Tibial nerve (tissue), 3 donors: ENCODE results near the gene RAC2.

ENCODE experiments used
- POLR2A ChIP-seq, 2 donors: fragments of 450-650 bp; IDR thresholded peaks; one replicate each; pipeline ENCODE4 v1.6.1; 2017; ENCODE audit warnings: antibody characterized with exemption in 2 of 2, mild to moderate bottlenecking in 2 of 2, moderate library complexity in 2 of 2
- TF ChIP-seq, protein P1 (sequence below), 5 experiments: fragments of 200-600 bp in 3 of 5; fragments of 450-650 bp in 2 of 5; sonication (generic) in 3 of 5; IDR thresholded peaks; one replicate each; pipeline ENCODE4 v1.5.1; 2016 to 2019; ENCODE audit warnings: antibody characterized with exemption in 5 of 5, mild to moderate bottlenecking in 3 of 5, moderate library complexity in 2 of 5

DNA sequence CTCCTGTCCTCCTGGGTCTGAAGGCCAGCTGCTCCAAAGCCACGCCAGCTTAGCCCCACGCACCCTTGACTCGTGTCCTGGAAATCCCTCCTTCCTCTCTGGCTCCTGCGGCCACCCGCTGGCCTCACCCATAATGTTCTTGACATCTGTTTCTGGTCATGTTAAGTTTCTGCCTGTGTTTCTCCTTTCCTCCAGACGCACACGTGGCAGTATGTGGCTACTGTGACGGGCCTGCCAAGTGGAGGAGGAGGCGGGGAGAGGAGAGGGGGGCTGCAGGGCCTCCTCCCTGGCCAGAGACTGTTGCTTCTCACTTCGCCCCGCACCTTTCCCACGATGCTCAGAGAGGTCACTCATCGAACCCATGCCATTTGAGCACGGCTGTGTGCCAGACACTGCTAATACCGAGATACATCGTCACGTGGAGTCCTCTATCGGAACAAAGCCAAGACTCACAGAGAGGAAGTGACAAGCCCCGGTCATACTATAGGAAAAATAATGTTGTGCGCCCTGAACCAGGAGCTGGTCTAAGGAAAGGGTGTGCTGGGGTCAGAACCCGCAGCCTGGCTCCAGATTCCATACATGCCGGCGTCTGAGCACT, 67.5 kb downstream of the RAC2 start:
- TF ChIP-seq POLR2A (IDR thresholded peaks at IDR 0.05), result no peak
- TF ChIP-seq, protein P1, sequence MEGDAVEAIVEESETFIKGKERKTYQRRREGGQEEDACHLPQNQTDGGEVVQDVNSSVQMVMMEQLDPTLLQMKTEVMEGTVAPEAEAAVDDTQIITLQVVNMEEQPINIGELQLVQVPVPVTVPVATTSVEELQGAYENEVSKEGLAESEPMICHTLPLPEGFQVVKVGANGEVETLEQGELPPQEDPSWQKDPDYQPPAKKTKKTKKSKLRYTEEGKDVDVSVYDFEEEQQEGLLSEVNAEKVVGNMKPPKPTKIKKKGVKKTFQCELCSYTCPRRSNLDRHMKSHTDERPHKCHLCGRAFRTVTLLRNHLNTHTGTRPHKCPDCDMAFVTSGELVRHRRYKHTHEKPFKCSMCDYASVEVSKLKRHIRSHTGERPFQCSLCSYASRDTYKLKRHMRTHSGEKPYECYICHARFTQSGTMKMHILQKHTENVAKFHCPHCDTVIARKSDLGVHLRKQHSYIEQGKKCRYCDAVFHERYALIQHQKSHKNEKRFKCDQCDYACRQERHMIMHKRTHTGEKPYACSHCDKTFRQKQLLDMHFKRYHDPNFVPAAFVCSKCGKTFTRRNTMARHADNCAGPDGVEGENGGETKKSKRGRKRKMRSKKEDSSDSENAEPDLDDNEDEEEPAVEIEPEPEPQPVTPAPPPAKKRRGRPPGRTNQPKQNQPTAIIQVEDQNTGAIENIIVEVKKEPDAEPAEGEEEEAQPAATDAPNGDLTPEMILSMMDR (IDR thresholded peaks at IDR 0.05), result no peak
